ENCODE results near the gene MSLN. TPM values are rescaled to one million over a fixed set of nuclear protein-coding genes. Genes with fewer than 3 reads are reported as not detected.

The MSLN gene
- total and polyA plus RNA-seq, 2 of the 13 experiments (the other 11 are each of a cell fraction or from before 2014, with no cell fraction given): 2.0 to 2.3 TPM

DNA sequence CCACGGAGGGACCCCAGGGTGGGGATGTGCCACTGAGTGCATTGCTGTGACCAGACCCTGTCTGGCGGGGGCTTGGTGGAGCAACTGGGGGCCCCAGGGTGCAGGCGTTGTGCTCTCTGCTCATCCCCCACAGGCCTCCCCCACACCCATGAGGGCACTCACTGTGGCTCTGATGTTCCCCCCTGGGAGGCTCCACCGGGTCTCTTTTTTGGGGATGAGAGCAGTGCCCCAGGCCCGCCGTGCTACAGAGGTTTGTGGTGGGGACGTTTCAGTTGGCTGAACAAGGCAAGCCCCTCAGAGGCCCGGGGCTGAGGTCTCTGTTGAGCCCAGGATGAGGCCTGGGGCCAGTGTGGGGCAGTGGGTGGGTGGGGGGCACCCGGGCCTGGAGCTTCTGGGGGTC is 36.8 kb upstream of the MSLN start (continued):
- TF ChIP-seq, protein P1, sequence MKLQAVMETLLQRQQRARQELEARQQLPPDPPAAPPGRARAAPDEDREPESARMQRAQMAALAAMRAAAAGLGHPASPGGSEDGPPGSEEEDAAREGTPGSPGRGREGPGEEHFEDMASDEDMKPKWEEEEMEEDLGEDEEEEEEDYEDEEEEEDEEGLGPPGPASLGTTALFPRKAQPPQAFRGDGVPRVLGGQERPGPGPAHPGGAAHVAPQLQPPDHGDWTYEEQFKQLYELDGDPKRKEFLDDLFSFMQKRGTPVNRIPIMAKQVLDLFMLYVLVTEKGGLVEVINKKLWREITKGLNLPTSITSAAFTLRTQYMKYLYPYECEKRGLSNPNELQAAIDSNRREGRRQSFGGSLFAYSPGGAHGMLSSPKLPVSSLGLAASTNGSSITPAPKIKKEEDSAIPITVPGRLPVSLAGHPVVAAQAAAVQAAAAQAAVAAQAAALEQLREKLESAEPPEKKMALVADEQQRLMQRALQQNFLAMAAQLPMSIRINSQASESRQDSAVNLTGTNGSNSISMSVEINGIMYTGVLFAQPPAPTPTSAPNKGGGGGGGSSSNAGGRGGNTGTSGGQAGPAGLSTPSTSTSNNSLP (IDR thresholded peaks at IDR 0.05; ENCODE audit: low read depth, low read length): no peak
- TF ChIP-seq NR3C1 (CRISPR knock-in tag; IDR thresholded peaks at IDR 0.05) (no peak), HDAC1 (CRISPR knock-in tag; IDR thresholded peaks at IDR 0.05) (no peak), FOXA1 (IDR thresholded peaks at IDR 0.05) (no peak), FOXA1 (CRISPR knock-in tag; IDR thresholded peaks at IDR 0.05) (no peak), REPIN1 (CRISPR knock-in tag; IDR thresholded peaks at IDR 0.05; ENCODE audit: borderline replicate concordance, low read depth) (no peak), RBM22 (optimal IDR thresholded peaks at IDR 0.05; ENCODE audit: low read length) (peak; percentile 15), ZNF121 (CRISPR knock-in tag; IDR thresholded peaks at IDR 0.05) (no peak), TARDBP (CRISPR knock-in tag; IDR thresholded peaks at IDR 0.05) (no peak), HHEX (CRISPR knock-in tag; IDR thresholded peaks at IDR 0.05) (no peak)
- TF ChIP-seq, protein P2, sequence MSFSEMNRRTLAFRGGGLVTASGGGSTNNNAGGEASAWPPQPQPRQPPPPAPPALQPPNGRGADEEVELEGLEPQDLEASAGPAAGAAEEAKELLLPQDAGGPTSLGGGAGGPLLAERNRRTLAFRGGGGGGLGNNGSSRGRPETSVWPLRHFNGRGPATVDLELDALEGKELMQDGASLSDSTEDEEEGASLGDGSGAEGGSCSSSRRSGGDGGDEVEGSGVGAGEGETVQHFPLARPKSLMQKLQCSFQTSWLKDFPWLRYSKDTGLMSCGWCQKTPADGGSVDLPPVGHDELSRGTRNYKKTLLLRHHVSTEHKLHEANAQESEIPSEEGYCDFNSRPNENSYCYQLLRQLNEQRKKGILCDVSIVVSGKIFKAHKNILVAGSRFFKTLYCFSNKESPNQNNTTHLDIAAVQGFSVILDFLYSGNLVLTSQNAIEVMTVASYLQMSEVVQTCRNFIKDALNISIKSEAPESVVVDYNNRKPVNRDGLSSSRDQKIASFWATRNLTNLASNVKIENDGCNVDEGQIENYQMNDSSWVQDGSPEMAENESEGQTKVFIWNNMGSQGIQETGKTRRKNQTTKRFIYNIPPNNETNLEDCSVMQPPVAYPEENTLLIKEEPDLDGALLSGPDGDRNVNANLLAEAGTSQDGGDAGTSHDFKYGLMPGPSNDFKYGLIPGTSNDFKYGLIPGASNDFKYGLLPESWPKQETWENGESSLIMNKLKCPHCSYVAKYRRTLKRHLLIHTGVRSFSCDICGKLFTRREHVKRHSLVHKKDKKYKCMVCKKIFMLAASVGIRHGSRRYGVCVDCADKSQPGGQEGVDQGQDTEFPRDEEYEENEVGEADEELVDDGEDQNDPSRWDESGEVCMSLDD (CRISPR knock-in tag; IDR thresholded peaks at IDR 0.05; ENCODE audit: borderline replicate concordance): no peak

Data from HepG2 (cell line).